Natural killer cell (primary cell): ENCODE results near the gene RNF111. TPM values are rescaled to one million over a fixed set of nuclear protein-coding genes. Genes with fewer than 3 reads are reported as not detected.

Experiments used
- ATAC-seq, 3 donors: fragments of 150-1000 bp in 2 of 3; fragments of 200-7000 bp in 1 of 3; cut with Tn5 transposase; 1 replicate in 1 of 3; 2 replicates in 2 of 3; pipeline ENCODE4 v1.10.0; 2021; ENCODE audit warnings: mild to moderate bottlenecking in 2 of 3, moderate library complexity in 2 of 3
- DNase-seq, 2 donors: peaks; one replicate each; pipeline versions ENCODE4 v3.0.0 to v3.0.0-alpha.2; 2013 to 2021; ENCODE audit warnings: mixed read lengths in 1 of 2
- H3K27ac ChIP-seq: one replicate; pipeline ENCODE4 v1.5.1; 2013; ENCODE audit warnings: mild to moderate bottlenecking, low read length
- H3K27me3 ChIP-seq: one replicate; pipeline ENCODE4 v1.6.1; 2013; ENCODE audit warnings: low read length; ENCODE audit not compliant: control insufficient read depth, insufficient read depth
- H3K36me3 ChIP-seq: one replicate; pipeline ENCODE4 v1.6.1; 2013; ENCODE audit warnings: low read length; ENCODE audit not compliant: control insufficient read depth, insufficient read depth
- H3K4me1 ChIP-seq: one replicate; pipeline ENCODE4 v1.6.1; 2013; ENCODE audit warnings: low read length; ENCODE audit not compliant: control insufficient read depth, insufficient read depth
- H3K4me3 ChIP-seq: one replicate; pipeline ENCODE4 v1.5.1; 2013; ENCODE audit warnings: low read length
- H3K9me3 ChIP-seq: one replicate; pipeline ENCODE4 v1.6.1; 2013; ENCODE audit warnings: low read length; ENCODE audit not compliant: control insufficient read depth, insufficient read depth
- H3K27ac Mint-ChIP-seq, 2 donors: one replicate each; pipeline ENCODE4 v1.8.0; 2022; ENCODE audit warnings: mild to moderate bottlenecking in 2 of 2, mixed read lengths in 2 of 2, moderate library complexity in 1 of 2
- H3K27me3 Mint-ChIP-seq, 2 donors: one replicate each; pipeline ENCODE4 v1.8.0; 2022; ENCODE audit warnings: low read depth in 2 of 2, mixed read lengths in 2 of 2
- H3K36me3 Mint-ChIP-seq: one replicate; pipeline ENCODE4 v1.8.0; 2022; ENCODE audit warnings: mixed read lengths
- H3K4me1 Mint-ChIP-seq, 2 donors: one replicate each; pipeline ENCODE4 v1.8.0; 2022; ENCODE audit warnings: mixed read lengths in 2 of 2
- H3K4me3 Mint-ChIP-seq: one replicate; pipeline ENCODE4 v1.8.0; 2022; ENCODE audit warnings: mild to moderate bottlenecking, moderate library complexity, mixed read lengths
- H3K9me3 Mint-ChIP-seq, 2 donors: one replicate each; pipeline ENCODE4 v1.8.0; 2022; ENCODE audit warnings: mixed read lengths in 2 of 2
- WGBS: methylation state at CpG from one replicate; pipeline ENCODE4 v1.1.7; 2013; ENCODE audit warnings: missing lambda C conversion rate; ENCODE audit not compliant: insufficient coverage; 5-methylcytosine and 5-hydroxymethylcytosine counted together
- intact Hi-C: fragments of 100-400 bp; cut with micrococcal nuclease; formaldehyde crosslinking; loops from one replicate; pipeline ENCODE4 v1.14.2; 2022
- total RNA-seq, 4 donors: library from RNA; stranded (reverse); fragments of 120-200 nt in 1 of 4; gene quantifications; one replicate each; pipeline versions ENCODE4 v1.2.3 to v1.2.4, GENCODE V29; 2013 to 2022
- TF ChIP-seq, protein P1 (sequence below): fragments of 200-600 bp; IDR thresholded peaks from one replicate; pipeline ENCODE4 v1.8.0; 2022; ENCODE audit warnings: antibody characterized with exemption

RNF111 gene
- total RNA-seq, 3 donors from 2014 or later (not counting 1 experiment from before 2014, with no cell fraction given), result 39.4 to 53.1 (median 46.0) TPM

DNA sequence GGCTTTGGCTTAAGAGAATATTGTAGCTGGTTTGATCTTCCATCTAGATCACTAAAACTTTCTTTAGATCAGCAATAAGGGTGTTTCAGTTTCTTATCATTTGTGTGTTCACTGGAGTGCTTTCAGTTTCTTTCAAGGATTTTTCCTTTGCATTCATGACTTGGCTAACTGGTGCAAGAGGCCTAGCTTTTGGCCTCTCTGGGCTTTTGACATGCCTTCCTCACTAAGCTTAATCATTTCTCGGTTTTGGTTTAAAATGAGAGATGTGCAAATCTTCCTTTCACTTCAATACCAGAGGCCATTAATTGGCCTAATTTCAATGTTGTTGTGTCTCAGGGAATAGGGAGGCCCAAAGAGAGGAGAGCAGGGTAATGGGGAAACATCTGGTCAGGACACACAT, 87.1 kb downstream of the RNF111 start:
- no peak for ATAC-seq
- TF ChIP-seq, protein P1, sequence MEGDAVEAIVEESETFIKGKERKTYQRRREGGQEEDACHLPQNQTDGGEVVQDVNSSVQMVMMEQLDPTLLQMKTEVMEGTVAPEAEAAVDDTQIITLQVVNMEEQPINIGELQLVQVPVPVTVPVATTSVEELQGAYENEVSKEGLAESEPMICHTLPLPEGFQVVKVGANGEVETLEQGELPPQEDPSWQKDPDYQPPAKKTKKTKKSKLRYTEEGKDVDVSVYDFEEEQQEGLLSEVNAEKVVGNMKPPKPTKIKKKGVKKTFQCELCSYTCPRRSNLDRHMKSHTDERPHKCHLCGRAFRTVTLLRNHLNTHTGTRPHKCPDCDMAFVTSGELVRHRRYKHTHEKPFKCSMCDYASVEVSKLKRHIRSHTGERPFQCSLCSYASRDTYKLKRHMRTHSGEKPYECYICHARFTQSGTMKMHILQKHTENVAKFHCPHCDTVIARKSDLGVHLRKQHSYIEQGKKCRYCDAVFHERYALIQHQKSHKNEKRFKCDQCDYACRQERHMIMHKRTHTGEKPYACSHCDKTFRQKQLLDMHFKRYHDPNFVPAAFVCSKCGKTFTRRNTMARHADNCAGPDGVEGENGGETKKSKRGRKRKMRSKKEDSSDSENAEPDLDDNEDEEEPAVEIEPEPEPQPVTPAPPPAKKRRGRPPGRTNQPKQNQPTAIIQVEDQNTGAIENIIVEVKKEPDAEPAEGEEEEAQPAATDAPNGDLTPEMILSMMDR, result no peak
- intact Hi-C loops, result no loop called here
- H3K4me3 Mint-ChIP-seq, result no peak overlapping the region
- H3K27ac Mint-ChIP-seq, result peak overlapping the region in 1 of 2 donors; percentile 44
- no CpG with 5 or more reads among the region's 1 CpG for WGBS
- Histone ChIP-seq H3K4me3 (no peak overlapping the region), H3K27ac (no peak overlapping the region), H3K9me3 (no peaks in the 10 kb centered on the region), H3K36me3 (peaks cover 47% of the 10 kb centered on the region), H3K4me1 (no peaks in the 10 kb centered on the region), H3K27me3 (no peaks in the 10 kb centered on the region)
- no peak for DNase-seq
- H3K9me3 Mint-ChIP-seq, result no peaks in the 10 kb centered on the region
- H3K36me3 Mint-ChIP-seq, result peaks cover 12% of the 10 kb centered on the region
- no peaks in the 10 kb centered on the region for H3K27me3 Mint-ChIP-seq
- peaks cover 0 to 9% of the 10 kb centered on the region in 2 donors for H3K4me1 Mint-ChIP-seq

DNA sequence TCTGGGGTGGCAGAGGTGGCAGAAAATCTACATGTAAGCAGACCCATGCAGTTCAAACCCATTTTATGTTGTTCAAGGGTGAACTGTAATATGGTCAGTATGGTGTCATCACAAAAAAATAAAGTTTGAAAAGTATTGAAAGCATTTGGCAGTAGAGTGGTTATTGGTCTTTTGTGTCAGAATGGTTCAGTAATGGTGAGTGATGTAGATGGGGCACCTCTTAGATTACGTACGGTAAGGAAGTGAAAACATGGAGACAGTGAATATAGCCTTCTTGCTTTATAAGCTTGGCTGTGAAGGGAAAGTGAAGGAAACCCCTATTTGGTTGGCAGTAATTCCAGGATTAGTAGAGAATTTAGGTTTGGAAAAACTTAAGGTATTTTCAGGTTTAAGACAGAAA, 100.3 kb downstream of the RNF111 start:
- H3K36me3 Mint-ChIP-seq, result peaks cover 20% of the 10 kb centered on the region
- intact Hi-C loops, result no loop called here
- 97% methylated on average over 2 of the region's 2 CpGs for WGBS
- Histone ChIP-seq H3K9me3 (no peaks in the 10 kb centered on the region), H3K4me1 (no peaks in the 10 kb centered on the region), H3K4me3 (no peak overlapping the region), H3K27ac (no peak overlapping the region), H3K27me3 (no peaks in the 10 kb centered on the region), H3K36me3 (peaks cover 81% of the 10 kb centered on the region)
- DNase-seq (no peak), ATAC-seq (no peak)
- peak overlapping the region in 1 of 2 donors; percentile 2 for H3K27ac Mint-ChIP-seq
- H3K4me3 Mint-ChIP-seq, result no peak overlapping the region
- H3K4me1 Mint-ChIP-seq, result no peaks in the 10 kb centered on the region
- H3K27me3 Mint-ChIP-seq, result no peaks in the 10 kb centered on the region
- H3K9me3 Mint-ChIP-seq, result no peaks in the 10 kb centered on the region
- TF ChIP-seq, protein P1, result no peak

GRCh38 chr15:59094077-59094476, 106.6 kb downstream of the RNF111 start:
- H3K4me3 Mint-ChIP-seq, result no peak overlapping the region
- no peaks in the 10 kb centered on the region for H3K4me1 Mint-ChIP-seq
- no peak overlapping the region for H3K27ac Mint-ChIP-seq
- ATAC-seq (no peak), DNase-seq (no peak)
- intact Hi-C loops, result no loop called here
- Histone ChIP-seq H3K4me1 (no peaks in the 10 kb centered on the region), H3K27me3 (no peaks in the 10 kb centered on the region), H3K9me3 (no peaks in the 10 kb centered on the region), H3K27ac (no peak overlapping the region), H3K4me3 (no peak overlapping the region), H3K36me3 (peaks cover 66% of the 10 kb centered on the region)
- WGBS, result no CpG with 5 or more reads among the region's 1 CpG
- peaks cover 13% of the 10 kb centered on the region for H3K36me3 Mint-ChIP-seq
- TF ChIP-seq, protein P1, result no peak
- H3K27me3 Mint-ChIP-seq, result no peaks in the 10 kb centered on the region
- H3K9me3 Mint-ChIP-seq, result no peaks in the 10 kb centered on the region

- TF ChIP-seq, protein P1, result no peak
- DNase-seq (no peak), ATAC-seq (no peak)
- Mint-ChIP-seq H3K9me3 (no peaks in the 10 kb centered on the region), H3K36me3 (peaks cover 13% of the 10 kb centered on the region), H3K27ac (no peak overlapping the region), H3K4me1 (no peaks in the 10 kb centered on the region), H3K4me3 (no peak overlapping the region), H3K27me3 (no peaks in the 10 kb centered on the region)
- no peaks in the 10 kb centered on the region for H3K9me3 ChIP-seq
- H3K36me3 ChIP-seq, result peaks cover 50% of the 10 kb centered on the region
- H3K27me3 ChIP-seq, result no peaks in the 10 kb centered on the region
- no peaks in the 10 kb centered on the region for H3K4me1 ChIP-seq
- H3K27ac ChIP-seq, result no peak overlapping the region
- intact Hi-C loops, result no loop called here
- no peak overlapping the region for H3K4me3 ChIP-seq
- 92% methylated on average over 3 of the region's 3 CpGs for WGBS
These were observed 109.0 kb downstream of the RNF111 start for GRCh38 chr15:59096429-59096828.
